KMS-11 (cell line): ENCODE data around the gene SNX22.

Experiments
- H2AFZ ChIP-seq: fragments of 200-600 bp; sonication (generic); 2 replicates; pipeline ENCODE4 v1.6.1; 2016; ENCODE audit warnings: antibody characterized with exemption, mixed run types, low read depth
- H3K27ac ChIP-seq: fragments of 200-600 bp; sonication (generic); 2 replicates; pipeline ENCODE4 v1.6.1; 2016; ENCODE audit warnings: mild to moderate bottlenecking, mixed run types
- H3K27me3 ChIP-seq: fragments of 200-600 bp; sonication (generic); 2 replicates; pipeline ENCODE4 v1.6.1; 2017; ENCODE audit warnings: mild to moderate bottlenecking, low read depth, mixed run types, moderate library complexity; ENCODE audit not compliant: insufficient read depth
- H3K36me3 ChIP-seq: fragments of 200-600 bp; sonication (generic); 2 replicates; pipeline ENCODE4 v1.6.1; 2017; ENCODE audit warnings: mild to moderate bottlenecking, mixed run types; ENCODE audit not compliant: insufficient read depth
- H3K4me1 ChIP-seq: fragments of 200-600 bp; sonication (generic); 2 replicates; pipeline ENCODE4 v1.6.1; 2016; ENCODE audit warnings: mild to moderate bottlenecking, low read depth, mixed run types; ENCODE audit not compliant: poor library complexity, severe bottlenecking
- H3K4me2 ChIP-seq: fragments of 200-600 bp; sonication (generic); 2 replicates; pipeline ENCODE4 v1.7.0; 2016; ENCODE audit warnings: mild to moderate bottlenecking, mixed run types
- H3K4me3 ChIP-seq: fragments of 200-600 bp; sonication (generic); IDR thresholded peaks from 2 replicates; pipeline ENCODE4 v1.6.1; 2017; ENCODE audit warnings: low read depth, low read length, mixed read lengths; ENCODE audit not compliant: insufficient read depth
- H3K79me2 ChIP-seq: fragments of 200-600 bp; sonication (generic); 2 replicates; pipeline ENCODE4 v1.6.1; 2016; ENCODE audit warnings: low read depth, mixed run types; ENCODE audit not compliant: insufficient read depth
- H3K9ac ChIP-seq: fragments of 200-600 bp; sonication (generic); 2 replicates; pipeline ENCODE4 v1.6.1; 2016; ENCODE audit warnings: mild to moderate bottlenecking, mixed run types
- H4K20me1 ChIP-seq: fragments of 200-600 bp; sonication (generic); 2 replicates; pipeline ENCODE4 v1.6.1; 2016; ENCODE audit warnings: mild to moderate bottlenecking, mixed run types; ENCODE audit not compliant: insufficient read depth
- TF ChIP-seq, protein P1 (sequence below): fragments of 200-600 bp; sonication (generic); conservative IDR thresholded peaks from 2 replicates; pipeline ENCODE4 v1.6.1; 2017; ENCODE audit warnings: low read depth, mild to moderate bottlenecking, antibody characterized with exemption, low read length, moderate library complexity, mixed read lengths

The SNX22 gene

DNA sequence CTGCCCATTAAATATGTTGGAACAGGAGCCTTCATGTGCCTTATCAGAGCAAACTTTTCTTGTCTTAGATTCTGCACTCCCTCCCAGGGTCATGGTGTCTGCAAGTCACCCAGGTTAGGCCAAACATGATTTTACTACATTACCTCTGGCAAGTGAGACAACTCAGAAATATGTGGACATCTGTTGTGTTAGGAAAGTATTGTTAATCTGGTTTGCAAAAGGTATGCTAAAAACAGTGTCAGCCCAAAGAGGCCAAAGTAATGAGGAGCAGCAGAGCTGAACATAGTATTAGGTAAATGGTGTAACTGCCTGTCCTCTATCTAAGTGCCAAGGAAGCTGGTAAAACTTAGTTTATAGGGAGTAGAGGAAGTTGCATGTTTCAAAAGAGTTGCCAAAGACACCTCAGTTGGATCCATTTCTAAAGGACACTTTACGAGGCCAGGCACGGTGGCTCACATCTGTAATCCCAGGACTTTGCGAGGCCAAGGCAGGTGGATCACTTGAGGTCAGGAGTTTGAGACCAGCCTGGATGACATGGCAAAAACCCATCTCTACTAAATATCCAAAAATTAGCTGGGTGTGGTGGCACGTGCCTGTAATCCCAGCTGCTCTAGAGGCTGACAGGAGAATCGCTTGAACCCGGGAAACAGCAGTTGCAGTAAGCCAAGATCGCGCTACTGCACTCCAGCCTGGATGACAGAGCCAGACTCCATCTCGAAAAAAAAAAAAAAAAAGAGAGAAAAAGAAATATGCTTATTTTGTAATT is 33.8 kb downstream of the SNX22 start:
- Histone ChIP-seq H2AFZ (no peak overlapping the region), H3K4me3 (no peak overlapping the region), H3K79me2 (no peaks in the 10 kb centered on the region), H3K27ac (no peak overlapping the region), H3K27me3 (no peaks in the 10 kb centered on the region), H4K20me1 (no peaks in the 10 kb centered on the region), H3K36me3 (no peaks in the 10 kb centered on the region), H3K4me2 (no peak overlapping the region), H3K4me1 (no peaks in the 10 kb centered on the region), H3K9ac (no peak overlapping the region)
- TF ChIP-seq, protein P1, sequence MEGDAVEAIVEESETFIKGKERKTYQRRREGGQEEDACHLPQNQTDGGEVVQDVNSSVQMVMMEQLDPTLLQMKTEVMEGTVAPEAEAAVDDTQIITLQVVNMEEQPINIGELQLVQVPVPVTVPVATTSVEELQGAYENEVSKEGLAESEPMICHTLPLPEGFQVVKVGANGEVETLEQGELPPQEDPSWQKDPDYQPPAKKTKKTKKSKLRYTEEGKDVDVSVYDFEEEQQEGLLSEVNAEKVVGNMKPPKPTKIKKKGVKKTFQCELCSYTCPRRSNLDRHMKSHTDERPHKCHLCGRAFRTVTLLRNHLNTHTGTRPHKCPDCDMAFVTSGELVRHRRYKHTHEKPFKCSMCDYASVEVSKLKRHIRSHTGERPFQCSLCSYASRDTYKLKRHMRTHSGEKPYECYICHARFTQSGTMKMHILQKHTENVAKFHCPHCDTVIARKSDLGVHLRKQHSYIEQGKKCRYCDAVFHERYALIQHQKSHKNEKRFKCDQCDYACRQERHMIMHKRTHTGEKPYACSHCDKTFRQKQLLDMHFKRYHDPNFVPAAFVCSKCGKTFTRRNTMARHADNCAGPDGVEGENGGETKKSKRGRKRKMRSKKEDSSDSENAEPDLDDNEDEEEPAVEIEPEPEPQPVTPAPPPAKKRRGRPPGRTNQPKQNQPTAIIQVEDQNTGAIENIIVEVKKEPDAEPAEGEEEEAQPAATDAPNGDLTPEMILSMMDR: no peak

GRCh38 chr15:64187396-64188191 is 36.1 kb downstream of the SNX22 start:
- Histone ChIP-seq H3K27ac (no peak overlapping the region), H3K27me3 (no peaks in the 10 kb centered on the region)
- TF ChIP-seq, protein P1: no peak

DNA sequence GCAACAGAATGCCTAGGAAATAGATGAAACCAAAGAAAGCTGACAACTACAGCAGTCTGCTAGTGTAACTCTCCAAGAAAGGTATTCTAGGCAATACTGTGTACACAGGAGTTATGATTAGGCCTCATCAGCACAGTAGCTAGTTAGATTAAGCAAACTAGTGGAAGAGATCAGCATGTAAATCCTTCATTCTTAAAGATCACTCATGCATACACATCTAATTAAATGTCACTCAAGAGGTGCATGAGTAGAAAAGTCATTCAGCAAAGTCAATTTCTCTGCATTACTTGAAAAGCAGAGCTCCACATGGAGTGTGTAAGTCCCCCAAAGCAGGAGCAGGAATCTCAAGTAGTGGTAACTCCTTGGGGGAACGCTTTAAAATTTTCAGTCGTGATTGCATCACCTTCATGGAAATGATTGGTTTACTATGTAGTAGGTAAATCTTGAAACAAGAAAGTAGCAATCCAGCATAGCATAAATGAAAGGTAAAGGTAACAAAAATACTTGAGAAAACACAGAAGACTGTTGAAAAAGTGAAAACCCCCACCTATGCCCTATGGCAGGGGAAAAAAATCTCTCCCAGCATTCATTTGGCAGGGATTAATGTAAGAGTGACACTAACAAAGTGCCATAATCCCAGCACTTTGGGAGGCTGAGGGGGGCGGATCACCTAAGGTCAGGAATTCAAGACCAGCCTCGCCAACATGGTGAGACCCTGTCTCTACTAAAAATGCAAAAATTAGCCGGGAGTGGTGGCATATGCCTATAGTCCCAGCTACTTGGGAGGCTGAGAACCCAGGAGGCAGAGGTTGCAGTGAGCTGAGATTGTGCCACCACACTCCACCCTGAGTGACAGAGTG is 40.7 kb downstream of the SNX22 start:
- no peaks in the 10 kb centered on the region for H3K36me3 ChIP-seq
- H3K79me2 ChIP-seq: no peaks in the 10 kb centered on the region
- no peak overlapping the region for H2AFZ ChIP-seq
- H3K27ac ChIP-seq: no peak overlapping the region
- no peak overlapping the region for H3K9ac ChIP-seq
- H3K27me3 ChIP-seq: no peaks in the 10 kb centered on the region
- TF ChIP-seq, protein P1: no peak
- no peaks in the 10 kb centered on the region for H3K4me1 ChIP-seq
- no peak overlapping the region for H3K4me2 ChIP-seq
- no peaks in the 10 kb centered on the region for H4K20me1 ChIP-seq
- H3K4me3 ChIP-seq: no peak overlapping the region

More at GRCh38 chr15:64187396-64188191, 36.1 kb downstream of the SNX22 start:
- no peak overlapping the region for H3K4me3 ChIP-seq
- H3K79me2 ChIP-seq: no peaks in the 10 kb centered on the region
- no peak overlapping the region for H3K9ac ChIP-seq
- no peaks in the 10 kb centered on the region for H3K4me1 ChIP-seq
- H3K36me3 ChIP-seq: no peaks in the 10 kb centered on the region
- no peak overlapping the region for H2AFZ ChIP-seq
- no peak overlapping the region for H3K4me2 ChIP-seq
- no peaks in the 10 kb centered on the region for H4K20me1 ChIP-seq

GRCh38 chr15:64193971-64194370 is 42.4 kb downstream of the SNX22 start:
- H3K79me2 ChIP-seq: no peaks in the 10 kb centered on the region
- no peaks in the 10 kb centered on the region for H4K20me1 ChIP-seq
- H3K4me2 ChIP-seq: no peak overlapping the region
- TF ChIP-seq, protein P1: no peak
- no peaks in the 10 kb centered on the region for H3K36me3 ChIP-seq
- H3K27me3 ChIP-seq: no peaks in the 10 kb centered on the region
- H3K27ac ChIP-seq: no peak overlapping the region
- H3K4me1 ChIP-seq: no peaks in the 10 kb centered on the region
- no peak overlapping the region for H3K9ac ChIP-seq
- no peak overlapping the region for H2AFZ ChIP-seq
- H3K4me3 ChIP-seq: no peak overlapping the region
